ENCODE data around the gene MED14.

MED14 gene

DNA sequence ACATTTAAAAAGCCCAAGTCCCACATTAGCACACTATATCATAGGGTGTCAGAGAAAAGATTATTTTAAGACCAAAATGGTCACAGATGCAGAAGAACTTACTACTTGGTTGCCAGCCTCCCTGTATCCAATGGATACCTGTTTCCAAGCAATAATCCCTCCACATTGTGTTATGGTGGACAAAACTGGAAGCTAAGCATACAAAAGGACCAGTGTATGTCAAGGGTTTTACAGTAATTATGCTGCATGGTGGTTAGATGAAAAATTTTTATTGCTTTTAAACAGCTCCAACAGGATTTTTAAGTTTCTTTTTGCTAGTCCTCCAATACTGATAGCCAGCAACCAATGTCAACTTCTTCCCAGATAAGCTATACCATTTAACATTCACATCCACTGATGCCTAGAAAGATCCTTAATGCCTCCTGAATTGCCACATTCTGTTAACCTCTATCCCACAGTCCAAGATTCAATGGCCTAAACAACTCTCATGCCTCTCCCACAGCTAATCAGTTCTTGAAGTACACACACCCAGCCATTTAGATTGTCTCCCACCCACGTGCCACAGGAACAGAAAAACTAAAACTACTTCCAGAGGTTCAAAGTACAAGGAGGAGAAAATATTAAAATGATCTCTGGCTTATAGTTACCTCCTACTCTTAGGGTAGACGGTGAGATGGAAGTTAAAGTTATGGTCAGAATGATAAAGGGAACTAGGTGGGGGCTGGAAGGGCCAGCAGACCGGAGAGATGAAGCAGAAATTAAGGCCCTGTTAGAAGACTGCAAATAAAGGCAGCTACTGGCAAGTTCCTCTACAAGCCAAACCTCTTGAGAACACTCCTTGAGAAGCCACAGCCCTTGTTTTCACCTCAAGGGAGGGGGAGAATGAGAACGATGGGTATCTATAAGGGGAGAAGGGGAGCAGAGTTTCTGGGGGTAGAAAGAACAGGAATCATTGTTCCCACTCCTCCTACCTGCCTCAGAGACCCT, 5.5 kb downstream of the MED14 start:
- no peak for DNase-seq (ENCODE audit: low read depth)

DNA sequence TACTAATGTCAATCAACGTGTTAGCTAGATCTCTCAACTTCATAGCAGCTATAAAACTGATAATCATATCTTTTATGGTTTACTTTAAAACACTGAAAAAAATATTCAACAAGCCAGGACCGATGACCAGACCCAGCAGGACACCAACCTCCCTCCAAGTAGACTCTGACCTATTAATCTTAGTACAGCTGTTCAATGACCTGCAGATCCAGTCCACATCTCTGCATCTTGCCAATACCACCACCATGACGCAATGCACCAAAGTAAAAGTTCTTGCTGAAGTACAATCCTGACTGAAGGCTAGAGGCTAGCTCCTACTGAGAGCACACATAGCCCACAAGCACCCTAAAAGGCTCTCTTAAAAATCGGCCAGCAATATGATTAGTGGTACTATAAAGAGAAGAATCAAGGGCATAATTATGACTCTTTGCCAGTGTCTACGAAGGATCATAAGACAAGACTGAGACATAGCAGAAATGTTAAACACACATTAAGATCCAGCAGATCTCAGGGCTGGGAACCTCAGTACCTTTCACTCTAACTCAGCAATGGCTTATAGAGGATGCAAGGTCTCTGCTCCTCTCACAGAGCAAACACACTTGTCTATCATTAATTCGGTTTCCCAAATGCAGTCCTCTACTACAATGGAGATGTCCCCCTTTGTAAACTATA, 7.6 kb downstream of the MED14 start:
- DNase-seq (ENCODE audit: low read depth), result no peak

DNA sequence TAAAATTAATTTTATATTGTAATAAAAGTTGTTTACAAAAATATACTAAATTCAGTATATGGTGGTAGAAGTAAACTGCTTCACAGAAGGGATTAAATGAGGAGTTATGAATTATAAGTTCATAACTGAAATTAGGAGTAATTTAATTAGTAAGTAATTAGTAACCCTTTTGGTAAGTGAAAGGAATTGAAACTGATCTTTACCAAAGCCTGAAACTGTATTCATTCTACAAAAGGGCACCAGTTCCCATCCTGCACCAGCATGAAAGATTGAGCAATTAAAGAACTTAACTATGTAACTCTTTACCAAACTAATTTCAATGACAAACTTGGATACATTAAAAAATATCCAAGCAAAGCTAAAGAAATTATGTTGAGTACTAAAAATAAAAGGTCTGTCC, 8.2 kb downstream of the MED14 start:
- DNase-seq (ENCODE audit: low read depth), result no peak

DNA sequence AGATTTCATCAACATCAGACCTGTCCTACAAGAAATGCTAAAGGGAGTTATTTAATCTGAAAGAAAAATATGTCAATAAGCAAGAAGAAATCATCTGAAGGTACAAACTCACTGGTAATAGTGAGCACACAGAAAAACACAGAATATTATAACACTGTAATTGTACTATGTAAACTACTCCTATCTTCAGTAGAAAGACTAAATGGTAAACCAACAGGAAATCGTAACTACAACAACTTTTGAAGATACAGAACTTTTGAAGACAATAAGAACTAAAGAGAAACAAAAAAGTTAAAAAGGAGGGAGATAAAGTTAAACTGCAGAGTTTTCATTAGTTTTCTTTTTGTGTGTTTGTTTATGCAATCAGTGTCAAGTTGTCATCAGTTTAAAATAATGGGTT, 12.4 kb downstream of the MED14 start:
- DNase-seq (ENCODE audit: low read depth), result no peak

DNA sequence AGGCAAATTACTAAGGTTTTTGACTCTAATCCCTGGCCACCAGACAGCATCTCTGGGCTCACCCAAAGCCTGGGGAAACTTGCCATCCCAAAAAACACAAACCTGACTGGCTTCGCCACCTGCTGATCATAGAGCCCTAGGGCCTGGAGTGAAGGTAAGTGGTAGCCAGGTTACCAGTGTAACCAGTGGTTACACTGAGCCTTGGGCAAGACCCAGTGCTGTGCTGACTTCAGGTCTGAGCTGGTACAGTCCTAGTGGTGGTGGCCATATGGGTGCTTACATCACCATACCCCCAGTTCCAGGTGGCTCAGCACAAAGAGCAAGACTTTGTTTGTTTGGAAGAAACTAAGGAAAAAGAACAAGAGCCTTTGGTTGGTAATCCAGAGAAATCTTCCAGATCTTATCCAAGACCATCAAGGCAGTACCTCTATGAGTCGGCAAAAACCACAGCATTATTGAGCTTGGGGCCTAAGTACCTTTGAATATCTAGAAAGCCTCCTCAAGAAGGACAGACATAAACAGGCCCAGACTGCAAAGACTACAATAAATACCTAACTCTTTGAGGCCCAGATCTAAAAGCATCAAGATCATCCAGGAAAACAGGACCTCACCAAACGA, 13.7 kb downstream of the MED14 start:
- DNase-seq (ENCODE audit: low read depth), result no peak

DNA sequence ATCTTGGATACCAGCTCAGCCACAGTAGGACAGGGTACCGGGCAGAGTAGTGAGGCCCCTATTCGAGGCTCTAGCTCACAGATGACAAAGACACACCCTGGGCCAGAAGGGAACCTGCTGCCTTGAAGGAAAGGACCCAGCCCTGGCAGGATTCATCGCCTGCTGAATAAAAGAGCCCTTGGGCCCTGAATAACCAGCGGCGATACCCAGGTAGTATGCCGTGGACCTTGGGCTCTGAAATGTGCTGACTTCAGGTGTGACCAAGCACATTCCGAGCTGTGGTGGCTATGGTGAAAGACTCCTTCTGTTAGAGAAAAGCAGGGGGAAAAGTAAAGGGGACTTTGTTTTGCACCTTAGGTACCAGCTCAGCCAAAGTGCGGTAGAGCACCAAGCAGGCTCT, 14.6 kb downstream of the MED14 start:
- DNase-seq (ENCODE audit: low read depth), result no peak

DNA sequence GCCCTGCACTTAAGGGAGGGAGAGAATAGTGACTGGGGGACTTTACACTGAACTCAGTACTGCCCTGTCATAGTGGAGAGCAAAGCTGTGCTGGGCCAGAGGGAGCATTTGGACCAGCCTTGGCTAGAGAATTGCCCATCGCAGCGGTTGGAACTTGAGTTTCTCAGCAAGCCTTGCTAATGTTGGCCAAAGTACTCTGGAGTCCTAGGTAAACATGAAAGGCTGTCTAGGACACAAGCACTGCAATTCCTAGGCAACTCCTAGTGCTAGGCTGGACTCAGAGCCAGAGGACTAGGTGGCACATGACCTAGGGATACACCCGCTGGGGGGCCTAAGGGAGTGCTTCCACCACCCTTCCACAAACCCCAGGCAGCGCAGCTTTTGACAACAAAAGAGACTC, 15.0 kb downstream of the MED14 start:
- DNase-seq (ENCODE audit: low read depth), result no peak

DNA sequence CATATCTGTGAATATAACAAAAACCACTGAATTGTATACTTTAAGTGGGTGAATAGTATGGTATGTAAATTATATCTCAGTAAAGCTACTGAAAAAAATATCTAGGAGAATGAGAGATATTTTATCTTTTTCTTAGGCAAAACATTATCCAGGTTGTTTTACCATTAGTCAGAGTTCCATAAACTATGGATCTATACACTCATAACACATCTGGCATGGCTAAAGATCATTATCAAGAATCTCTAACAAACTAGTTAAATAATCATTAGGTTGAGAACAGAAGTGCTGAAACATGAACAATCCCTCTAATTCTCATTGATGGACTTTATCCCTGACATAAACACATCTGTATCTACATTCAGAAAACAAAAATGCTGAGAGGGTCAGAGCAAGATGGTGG, 15.6 kb downstream of the MED14 start:
- no peak for DNase-seq (ENCODE audit: low read depth)

DNA sequence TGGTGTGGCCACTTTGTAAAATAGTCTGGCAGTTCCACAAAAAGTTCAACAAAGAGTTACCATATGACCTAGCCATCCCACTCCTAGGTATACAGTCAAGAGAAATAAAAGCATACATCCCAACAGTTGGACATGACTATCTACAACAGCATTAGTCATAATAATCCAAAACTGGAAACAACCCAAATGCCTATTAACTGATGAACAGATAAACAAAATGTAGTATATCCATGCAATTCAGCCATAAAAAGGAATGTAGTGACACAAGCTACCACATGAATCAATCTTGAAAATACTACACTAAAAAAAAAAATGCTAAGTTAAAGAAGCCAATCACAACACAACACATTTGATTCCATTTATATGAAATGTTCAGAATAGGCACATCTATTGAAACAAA, 16.1 kb downstream of the MED14 start:
- no peak for DNase-seq (ENCODE audit: low read depth)

DNA sequence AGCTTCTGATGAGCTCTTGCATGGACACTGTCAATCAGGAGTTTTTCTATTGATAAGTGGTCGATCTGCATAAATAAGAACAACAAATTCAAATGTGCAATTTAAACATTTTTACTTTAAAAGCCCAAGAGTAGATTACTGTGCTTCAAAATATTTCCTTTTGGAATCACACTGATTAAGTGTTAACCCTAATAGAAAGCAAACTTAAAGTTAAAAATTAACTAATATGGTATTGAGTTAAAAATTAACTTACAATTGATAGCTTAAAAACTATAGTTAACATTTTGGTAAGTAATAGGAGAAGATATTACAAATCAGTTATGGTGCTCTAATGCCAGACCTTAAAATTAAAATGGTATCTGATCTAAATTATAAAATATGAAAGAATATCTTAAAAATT, 25.9 kb downstream of the MED14 start:
- no peak for DNase-seq (ENCODE audit: low read depth)

DNA sequence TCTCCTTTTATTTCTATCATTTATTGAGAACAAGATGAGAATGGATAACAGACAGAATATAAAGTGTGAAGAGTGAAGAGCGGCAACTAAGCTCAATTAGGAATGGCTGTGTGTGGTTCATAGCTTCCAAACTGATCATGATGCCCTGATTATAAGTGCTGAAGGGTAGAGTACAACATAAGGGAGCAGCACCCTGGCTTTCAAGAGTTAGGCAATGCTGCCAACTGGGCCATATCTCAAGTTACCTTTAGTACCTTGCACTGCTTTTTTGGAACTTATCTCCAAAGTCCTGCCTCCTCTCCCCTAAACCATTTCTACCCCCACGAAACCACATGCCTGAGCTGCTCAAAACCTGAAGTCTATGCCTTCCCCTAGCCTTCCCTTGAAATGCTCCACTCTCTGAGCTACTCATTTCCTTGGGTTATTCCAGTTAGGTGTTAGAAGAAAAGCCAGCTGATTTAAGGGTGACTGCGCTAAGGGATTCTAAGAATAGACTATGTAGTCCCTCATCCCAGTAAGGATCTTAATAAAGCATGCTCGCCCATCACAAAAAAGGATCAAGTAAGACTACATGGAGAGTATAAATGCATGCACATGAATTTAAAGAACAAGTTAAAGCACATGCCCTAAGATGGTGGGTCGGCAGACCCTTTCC, 29.6 kb downstream of the MED14 start:
- DNase-seq (ENCODE audit: low read depth), result no peak

DNA sequence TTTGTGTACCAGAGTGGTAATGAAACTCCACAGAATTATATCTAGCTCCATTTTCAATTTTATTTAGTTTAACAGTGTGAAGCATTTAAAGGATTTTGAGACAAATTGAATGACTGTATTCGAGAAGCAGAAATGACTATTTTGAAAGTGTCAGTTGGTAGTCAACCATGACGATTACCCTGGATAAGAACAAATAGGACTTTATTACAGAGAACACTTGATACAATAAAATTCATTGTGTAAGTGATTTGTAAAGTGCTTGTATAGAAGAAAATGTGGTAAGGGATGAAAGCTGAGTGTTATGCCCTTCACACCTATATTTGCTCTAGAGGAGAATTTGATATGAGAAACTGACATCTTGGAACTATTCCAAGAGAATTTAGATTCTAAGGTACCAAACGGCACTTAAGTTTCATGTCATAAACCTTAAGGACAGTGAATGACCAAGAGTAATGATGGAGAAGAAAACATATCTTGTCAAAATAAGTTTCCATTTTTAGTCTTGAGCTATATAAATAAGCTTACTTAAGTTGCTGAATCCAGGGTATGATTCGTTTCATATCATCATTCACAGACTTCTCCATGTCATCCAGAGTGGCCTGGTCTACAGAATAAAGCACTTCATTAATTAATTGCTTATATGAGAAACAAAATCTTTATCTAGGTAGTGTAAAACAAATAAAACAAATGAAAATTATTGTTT, 34.6 kb downstream of the MED14 start:
- no peak for DNase-seq (ENCODE audit: low read depth)

DNA sequence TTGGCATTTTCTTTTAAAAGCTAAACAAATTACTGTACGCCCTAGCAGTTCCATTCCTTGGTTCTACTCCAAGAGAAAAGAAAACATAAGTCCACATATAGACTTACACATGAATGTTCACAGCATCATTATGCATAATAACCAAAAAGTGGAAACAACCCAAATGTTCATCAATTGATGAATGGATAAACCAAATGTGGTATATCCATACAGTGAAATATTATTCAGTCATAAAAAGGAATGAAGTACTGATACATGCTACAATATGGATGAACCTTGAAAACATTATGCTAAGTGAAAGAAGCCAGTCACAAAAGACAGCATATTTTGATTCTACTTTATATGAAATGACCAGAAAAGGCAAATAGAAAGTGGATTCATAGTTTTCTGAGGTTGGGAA, 36.5 kb downstream of the MED14 start:
- no peak for DNase-seq (ENCODE audit: low read depth)

DNA sequence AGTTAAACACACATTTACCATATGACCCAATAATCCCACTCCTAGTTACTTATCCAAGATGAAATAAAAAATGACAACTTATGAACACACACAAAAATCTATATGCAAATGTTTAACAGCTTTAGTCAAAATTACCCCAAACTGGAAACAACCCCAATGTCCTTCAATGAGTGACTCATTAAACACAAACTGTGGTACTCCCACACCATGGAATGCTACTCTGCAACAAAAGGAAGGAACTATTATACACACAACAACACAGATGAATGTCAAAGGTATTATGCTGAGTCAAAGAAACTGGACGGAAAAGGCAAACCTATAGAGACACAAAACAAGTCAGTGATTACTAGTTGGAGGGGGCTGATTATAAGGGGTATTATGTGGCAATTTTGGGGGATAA, 40.5 kb downstream of the MED14 start:
- no peak for DNase-seq (ENCODE audit: low read depth)

DNA sequence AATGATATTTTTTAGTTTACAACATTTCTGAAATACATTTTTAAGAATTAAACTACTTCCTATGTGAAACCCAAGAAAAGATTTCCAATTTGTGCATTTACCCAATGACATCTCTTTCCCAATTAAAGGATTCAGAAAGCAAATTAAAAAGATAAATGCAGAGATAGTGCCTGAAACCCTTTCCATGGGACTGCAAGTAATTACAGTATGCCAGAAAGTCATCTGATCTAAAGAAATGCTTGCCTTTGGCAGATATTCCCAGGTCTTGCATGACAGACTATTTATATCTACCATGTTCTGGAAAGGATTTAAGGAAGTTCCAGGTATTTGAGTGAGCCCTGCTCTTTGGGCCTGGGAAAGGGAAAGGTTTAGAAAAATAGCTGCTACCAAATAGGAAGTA, 46.4 kb downstream of the MED14 start:
- DNase-seq (ENCODE audit: low read depth), result no peak

DNA sequence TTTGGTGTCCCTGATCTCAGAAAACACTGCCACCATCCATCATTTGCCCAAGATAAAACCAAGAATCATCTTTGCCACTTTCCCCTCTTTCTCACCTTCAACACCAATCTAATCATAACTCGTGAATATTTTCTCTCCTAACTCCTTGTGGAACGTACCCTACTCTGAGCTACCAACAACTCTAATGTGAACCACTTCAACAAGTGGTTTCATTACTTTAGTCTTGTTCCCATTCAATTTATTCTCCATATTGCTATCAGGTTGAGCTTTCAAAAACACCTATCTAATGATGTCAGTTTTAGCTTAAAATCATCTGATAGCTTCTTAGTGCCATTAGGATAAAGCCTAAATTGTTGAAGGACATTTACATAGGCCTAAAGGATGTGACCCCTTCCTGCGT, 48.2 kb downstream of the MED14 start:
- DNase-seq (ENCODE audit: low read depth), result no peak

DNA sequence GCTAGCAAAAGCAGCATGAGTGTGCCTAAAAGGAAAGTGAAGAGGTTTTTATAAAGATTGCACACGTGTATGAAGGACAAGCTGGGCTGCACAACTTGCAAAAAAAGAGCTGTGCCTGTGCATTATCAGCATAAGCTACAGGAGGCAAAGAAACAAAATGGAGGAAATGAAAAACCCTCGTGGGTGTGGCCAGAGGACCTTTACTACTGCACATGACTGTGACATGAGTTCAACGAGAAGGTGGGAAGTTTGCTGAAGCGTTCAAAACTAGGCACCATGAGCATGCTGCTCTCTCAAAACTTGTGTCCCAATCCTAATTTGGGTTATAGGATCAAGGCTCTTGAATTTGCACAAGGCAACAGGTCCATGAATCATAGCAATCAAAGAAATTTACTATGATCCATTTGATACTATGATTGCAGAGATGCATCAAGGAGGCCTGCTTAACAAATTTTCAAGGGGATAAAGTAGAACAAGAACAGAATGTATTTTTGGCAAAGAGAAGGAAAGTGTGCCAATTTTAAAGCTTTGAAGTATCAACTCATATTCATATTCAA, 49.9 kb downstream of the MED14 start:
- no peak for DNase-seq (ENCODE audit: low read depth)

DNA sequence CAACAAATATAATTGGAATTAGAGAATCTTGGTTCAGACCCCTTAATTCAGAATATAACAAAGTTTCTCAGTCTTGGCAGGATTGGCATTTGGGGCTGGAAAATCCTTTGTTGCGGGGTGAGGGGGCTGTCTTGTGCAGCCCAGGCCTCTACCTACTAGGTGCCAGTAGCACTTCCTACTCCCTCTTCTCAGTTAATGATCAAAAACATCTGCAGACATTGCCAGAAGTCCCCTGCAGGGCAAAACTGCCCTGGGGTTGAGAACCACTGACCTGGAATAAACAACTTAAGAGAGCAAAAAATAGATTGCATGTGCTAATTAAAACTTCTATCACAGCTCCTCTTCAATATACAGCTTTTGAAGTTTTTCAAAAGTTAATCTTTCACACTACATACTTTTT, 51.2 kb downstream of the MED14 start:
- DNase-seq (ENCODE audit: low read depth), result no peak

DNA sequence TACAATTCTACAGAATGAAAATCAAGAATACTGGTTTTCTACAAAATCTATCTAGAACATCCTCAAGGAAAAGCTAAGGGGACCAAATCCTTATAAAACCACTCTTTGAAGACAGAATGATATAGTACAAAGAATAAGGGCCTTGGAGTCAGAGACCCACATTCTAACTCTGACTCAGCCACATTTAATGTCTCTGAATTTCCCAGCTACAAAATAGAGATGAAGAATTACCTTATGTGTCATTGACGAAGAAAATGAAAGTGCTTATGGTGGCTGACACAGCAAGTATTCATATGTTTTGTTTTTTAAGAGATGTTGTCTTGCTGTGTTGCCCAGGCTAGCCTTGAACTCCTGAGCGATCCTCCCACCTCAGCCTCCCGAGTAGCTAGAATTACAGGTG, 52.1 kb downstream of the MED14 start:
- DNase-seq (ENCODE audit: low read depth), result no peak

DNA sequence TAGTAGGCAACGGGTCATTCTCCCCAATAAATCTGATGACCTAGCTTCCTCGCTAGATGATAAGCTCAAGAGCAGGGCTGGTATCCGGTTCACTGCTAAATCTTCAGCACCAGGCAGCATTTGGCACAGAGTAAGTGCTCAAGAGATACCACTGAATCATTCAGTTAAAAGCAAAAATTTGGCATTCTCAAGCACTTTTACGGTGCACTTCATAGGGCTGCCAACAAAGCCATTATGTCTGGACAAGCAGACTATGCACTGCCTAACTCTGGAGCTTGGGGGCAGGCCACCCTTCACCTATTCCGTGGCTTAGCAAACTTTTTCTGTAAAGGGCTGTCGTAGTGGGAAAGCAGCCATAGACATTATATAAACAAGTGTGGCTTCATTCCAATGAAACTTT, 64.2 kb downstream of the MED14 start:
- DNase-seq (ENCODE audit: low read depth), result no peak

DNA sequence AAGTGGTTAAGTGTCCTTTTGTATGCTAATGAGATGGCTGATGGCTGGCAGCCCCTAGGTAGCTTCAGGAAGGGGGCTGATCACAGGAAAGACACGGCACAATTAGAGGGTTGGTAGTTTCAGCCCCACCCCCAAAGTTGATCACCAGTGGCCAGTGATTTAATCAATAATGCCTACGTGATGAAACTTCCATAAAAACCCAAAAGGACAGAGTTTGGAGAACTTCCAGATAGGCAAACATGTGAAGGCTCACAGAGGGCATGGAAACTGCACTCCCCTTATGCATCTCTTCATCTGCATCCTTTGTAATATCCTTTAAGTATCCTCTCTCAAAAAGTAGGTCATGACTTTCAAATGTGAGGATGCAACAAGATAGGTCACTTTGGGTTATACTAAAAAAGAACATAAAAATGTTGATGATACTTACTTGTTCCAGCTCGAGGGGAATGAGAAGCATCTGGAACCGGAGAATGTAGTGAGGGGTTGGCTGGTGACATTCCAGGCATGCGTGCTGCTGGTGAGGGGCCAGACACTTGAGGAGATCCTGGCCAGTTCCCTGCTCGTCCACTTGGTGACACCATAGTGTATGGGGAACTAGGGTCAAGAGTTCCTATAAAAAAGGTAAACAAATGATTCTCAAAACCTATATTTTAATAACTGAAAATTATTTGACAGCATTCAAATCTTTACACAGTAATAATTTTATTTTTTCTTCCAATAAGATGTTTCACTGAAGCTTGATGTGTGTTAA, 71.3 kb downstream of the MED14 start:
- no peak for DNase-seq (ENCODE audit: low read depth)
